Suppressor macrophage (primary cell): ENCODE data around the gene BAIAP2L2.
"Not testable (repeated sequence)": the region's sequence is repeated elsewhere in the genome, so short reads cannot be mapped to it uniquely, and the experiment has no call there.

Experiments
- DNase-seq, 4 experiments: peaks; one replicate each; pipeline ENCODE4 v3.0.0-alpha.2; 2020 to 2022

BAIAP2L2 gene

GRCh38 chr22:38127869-38128268 lies 17.4 kb upstream of the BAIAP2L2 start:
- DNase-seq: no peak

DNA sequence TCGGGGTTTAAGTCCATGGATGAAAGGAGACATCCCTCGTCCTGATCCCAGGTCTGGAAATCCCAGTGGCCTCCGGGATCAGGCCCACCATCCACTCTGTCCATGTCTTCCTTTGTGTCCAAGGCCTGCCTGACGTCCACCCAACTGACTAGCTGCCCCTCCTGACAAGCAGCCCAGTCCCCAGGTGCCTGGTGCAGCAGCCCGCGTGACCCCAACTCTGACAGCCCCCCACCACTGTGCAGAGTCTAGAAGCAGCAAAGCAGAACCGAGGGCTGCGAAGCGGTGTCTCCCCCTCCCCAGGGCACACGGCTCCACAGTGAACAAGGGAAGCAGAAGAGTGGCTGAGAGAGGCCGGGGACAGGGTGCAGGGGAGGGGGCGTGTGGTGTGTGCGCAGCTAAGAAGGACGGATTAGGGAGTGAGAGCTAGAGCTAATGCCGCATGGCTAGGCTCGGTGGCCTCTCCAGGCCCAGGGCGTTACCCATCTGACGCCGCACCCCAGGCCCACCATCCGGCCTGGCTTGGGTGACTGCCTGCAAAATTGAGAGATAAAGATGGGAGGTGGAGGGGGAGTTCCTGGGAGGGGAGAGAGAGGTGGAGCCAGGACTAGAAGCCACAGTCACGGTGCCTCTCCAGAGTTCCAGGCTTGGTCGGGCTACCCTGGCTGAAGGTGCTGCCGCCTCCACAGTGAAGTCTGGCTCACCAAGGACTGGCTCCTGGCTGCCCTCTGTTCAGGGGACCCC lies 16.6 kb upstream of the BAIAP2L2 start:
- no peak for DNase-seq

- no peak for DNase-seq
Measured at GRCh38 chr22:38125751-38126201, 15.3 kb upstream of the BAIAP2L2 start.

DNA sequence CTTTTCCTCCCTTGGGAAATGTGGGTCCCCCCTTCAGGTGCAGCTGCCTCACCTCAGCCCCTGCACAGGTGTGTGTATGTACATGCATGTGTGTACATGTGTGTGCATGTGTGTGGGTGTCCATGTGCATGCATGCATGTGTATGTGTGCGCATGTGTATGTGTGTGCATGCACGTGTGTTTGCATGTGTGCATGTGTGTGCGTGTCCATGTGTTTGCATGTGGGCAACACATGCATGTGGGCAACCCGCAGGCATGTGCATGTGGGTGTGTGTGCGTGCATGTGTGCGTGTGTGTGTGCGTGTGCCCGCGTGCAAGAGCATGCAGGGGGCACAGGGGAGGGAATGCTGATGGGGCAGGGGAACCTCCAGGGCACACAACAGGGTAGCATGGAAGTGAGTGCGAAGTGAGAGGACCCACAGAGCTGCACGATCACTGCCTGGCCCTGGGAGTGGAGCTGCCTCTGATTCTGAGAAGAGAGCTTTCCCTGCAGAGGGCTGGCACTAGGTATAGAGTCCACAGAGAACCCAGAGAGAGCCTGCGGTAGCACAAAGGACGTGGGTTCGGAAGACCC lies 14.6 kb upstream of the BAIAP2L2 start:
- DNase-seq: no peak

GRCh38 chr22:38124236-38124974 lies 13.9 kb upstream of the BAIAP2L2 start:
- no peak for DNase-seq

GRCh38 chr22:38122616-38123015 lies 12.1 kb upstream of the BAIAP2L2 start:
- no peak for DNase-seq

- DNase-seq: no peak
Measured at GRCh38 chr22:38120359-38121110, 10.1 kb upstream of the BAIAP2L2 start.

DNA sequence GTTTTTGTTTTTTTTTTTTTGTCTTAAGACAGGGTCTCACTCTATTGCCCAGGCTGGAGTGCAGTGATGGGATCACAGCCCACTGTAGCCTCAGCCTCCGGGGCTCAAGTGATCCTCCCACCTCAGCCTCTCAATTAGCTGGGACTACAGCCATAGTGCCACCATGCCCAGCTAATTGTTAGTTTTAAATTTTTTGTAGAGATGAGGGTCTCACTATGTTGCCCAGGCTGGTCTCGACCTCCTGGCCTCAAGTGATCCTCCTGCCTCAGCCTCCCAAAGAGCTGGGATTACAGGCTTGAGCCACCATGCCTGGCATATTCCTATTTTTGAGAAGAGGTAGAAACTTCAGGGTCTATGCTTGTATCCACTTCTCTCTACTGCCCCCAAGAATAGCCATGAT lies 8.3 kb upstream of the BAIAP2L2 start:
- not testable (repeated sequence) for DNase-seq

DNA sequence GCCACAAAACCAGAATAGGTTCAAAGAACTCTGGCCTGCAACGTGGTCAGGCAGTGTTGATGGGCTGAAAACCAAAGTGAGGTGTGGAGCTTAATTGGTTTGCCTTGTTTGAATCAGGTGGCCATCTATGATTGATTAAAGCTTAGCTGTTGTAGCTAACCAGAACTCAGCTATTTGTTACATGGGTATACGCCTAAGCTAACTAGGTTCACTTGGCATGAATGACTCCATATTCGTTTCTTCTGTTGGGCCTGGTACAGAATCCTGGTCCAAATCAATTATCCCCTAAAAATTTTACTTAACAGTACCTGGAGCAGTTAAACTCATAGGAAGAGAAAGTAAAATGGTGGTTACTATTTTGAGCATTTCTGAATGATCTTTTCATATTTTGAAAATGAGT lies 7.7 kb upstream of the BAIAP2L2 start:
- DNase-seq: no peak

- not testable (repeated sequence) for DNase-seq
Measured at GRCh38 chr22:38117556-38117955, 7.1 kb upstream of the BAIAP2L2 start.

DNA sequence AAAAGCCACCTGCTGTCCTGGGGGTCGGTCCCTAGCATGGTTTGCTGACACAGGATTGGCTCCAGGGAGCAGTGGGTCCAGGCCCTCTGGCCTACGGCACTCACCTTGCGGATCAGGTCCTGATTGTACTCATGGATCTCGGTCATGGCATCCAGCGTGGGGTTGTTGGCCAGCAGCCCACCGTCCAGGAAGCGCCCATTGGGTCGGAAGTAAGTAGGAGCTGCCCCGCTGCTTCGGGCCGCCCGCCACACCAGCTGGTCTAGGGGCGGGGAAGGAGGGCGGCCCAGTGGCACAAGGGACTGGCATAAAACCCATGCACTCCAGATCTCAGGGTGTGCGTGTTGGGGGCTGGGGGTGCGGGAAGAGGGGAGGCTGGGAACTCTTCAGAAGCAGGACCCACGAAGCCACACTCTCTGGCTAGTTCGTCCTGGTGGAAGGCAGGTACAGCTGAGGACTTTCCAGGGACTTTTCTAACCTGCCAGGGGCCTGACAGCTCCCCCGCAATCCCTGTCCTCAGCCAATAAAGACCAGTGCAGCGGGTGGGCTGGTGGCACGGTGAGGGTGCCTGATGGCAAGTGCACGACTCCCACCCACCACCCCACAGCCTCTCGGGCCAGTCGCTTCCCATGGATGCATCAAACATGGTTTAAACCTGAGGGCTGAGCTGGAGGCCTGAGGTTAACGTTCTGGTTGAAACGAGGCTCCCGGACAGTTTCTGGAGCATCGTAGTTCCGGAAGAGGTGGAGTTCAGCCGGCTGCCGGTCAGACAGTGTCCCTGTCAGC lies 5.1 kb upstream of the BAIAP2L2 start:
- DNase-seq: no peak

GRCh38 chr22:38114484-38115398 lies 4.3 kb upstream of the BAIAP2L2 start:
- peak; percentile 85 to 94 (median 92) for DNase-seq

GRCh38 chr22:38112381-38112780 lies 1.9 kb upstream of the BAIAP2L2 start:
- DNase-seq: no peak

DNA sequence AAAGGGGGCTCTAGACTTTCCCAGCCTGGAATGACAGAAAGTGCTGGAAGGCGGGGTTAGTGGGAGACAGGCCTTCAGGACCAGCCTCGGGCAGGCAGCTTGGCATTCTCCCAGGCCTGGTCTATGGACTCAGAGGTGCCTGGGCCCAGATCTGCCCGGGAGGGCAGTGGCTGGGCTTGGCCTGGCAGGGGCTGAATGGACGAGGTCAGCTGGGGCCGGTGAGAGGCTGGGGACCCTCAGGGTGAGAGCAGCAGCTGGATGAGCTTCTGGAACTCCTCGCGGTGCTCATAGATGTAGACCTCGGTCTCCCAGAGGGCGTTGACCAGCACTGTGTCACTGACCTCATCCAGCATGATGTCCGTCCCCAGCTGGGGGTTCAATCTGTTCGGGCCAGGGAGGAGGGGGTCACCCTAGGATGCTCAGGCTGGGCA lies 1.5 kb upstream of the BAIAP2L2 start:
- DNase-seq: no peak

DNA sequence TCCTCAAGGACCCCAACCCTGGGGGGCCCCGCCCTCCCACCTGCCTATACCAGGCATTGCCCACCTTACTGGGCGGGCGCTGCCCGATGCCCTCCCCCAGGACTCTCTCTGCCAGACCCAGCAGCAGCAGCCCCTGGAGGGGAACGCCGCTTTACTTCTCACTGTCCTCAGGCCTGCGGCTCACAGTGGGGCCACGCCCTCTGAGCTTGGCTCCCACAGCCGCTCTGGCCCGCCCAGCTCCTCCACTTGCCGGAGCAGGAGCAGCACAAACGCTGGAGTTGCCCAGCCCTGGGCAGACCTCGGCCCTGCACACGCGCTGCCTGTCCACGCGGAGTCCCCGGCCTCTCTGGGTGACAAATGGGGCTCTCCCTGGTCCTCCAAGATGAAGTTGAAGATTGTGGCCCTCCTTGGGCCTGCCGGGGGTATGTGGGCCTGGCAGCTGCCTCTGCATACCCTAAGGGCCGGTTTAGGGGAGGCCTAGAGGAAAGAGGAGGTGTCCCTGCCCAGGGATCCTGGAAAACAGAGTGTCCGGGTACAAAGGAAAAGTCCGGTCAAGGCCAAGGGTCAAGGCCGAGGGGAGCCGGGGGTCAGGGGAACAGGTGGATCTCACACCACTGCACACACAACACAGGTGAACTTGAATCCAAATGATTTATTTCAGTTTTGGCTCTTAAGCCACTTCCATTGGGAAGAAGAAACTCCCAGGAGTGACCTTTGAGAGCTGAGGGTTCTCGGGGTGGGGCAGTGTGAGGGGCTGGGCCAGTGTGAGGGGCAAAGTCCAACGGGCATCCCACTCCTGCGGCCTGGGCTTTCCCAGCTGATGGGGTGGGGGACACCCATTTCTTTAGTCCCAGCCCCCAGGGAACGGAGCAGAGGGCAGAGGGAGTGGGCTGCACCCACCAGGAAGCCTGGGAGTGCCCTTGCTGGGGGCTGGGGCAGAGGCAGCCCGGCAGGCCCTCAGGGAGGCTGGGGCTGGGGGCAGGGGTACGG lies 674 bp upstream of the BAIAP2L2 start:
- no peak for DNase-seq

GRCh38 chr22:38109371-38110001 lies 998 bp downstream of the BAIAP2L2 start:
- DNase-seq: no peak

GRCh38 chr22:38108561-38109319 lies 1.7 kb downstream of the BAIAP2L2 start:
- DNase-seq: no peak
